Trophoblast cell (in vitro differentiated cells and primary cell): ENCODE data around the gene GSG1L.

Source experiments
- DNase-seq, 2 donors: peaks; one replicate each; pipeline ENCODE4 v3.0.0-alpha.2; 2016
- H2AFZ ChIP-seq: 2 replicates; pipeline ENCODE4 v1.6.1; 2013; ENCODE audit warnings: low read length, moderate library complexity, mild to moderate bottlenecking; ENCODE audit not compliant: insufficient read depth, poor library complexity
- H2AK5ac ChIP-seq: 2 replicates; pipeline ENCODE4 v1.6.1; 2013; ENCODE audit warnings: mild to moderate bottlenecking, low read length
- H2BK120ac ChIP-seq: 2 replicates; pipeline ENCODE4 v1.6.1; 2013; ENCODE audit warnings: low read length, mild to moderate bottlenecking, moderate library complexity; ENCODE audit not compliant: insufficient read depth, poor library complexity
- H2BK12ac ChIP-seq: 2 replicates; pipeline ENCODE4 v1.6.1; 2013; ENCODE audit warnings: mild to moderate bottlenecking, low read length, moderate library complexity
- H2BK5ac ChIP-seq: 2 replicates; pipeline ENCODE4 v1.6.1; 2013; ENCODE audit warnings: low read length, low read depth, moderate library complexity, mild to moderate bottlenecking; ENCODE audit not compliant: poor library complexity
- H3K14ac ChIP-seq: 2 replicates; pipeline ENCODE4 v1.6.1; 2013; ENCODE audit warnings: mild to moderate bottlenecking, low read length
- H3K18ac ChIP-seq: 2 replicates; pipeline ENCODE4 v1.6.1; 2013; ENCODE audit warnings: mild to moderate bottlenecking, low read length
- H3K23ac ChIP-seq: 2 replicates; pipeline ENCODE4 v1.6.1; 2013; ENCODE audit warnings: low read length
- H3K27ac ChIP-seq: 2 replicates; pipeline ENCODE4 v1.5.1; 2013; ENCODE audit warnings: low read depth, mild to moderate bottlenecking, inconsistent platforms, low read length, moderate library complexity
- H3K27me3 ChIP-seq: 2 replicates; pipeline ENCODE4 v1.6.1; 2013; ENCODE audit warnings: inconsistent platforms, mild to moderate bottlenecking, low read length, moderate library complexity; ENCODE audit not compliant: insufficient read depth
- H3K36me3 ChIP-seq, 2 experiments: 1 replicate in 1 of 2; 2 replicates in 1 of 2; pipeline ENCODE4 v1.6.1; 2013; ENCODE audit warnings: low read length in 2 of 2, mild to moderate bottlenecking in 2 of 2, moderate library complexity in 1 of 2; ENCODE audit not compliant: insufficient read depth in 2 of 2, control insufficient read depth in 1 of 2
- H3K4ac ChIP-seq: 2 replicates; pipeline ENCODE4 v1.6.1; 2013; ENCODE audit warnings: low read depth, mild to moderate bottlenecking, low read length, moderate library complexity
- H3K4me1 ChIP-seq, 2 experiments: 1 replicate in 1 of 2; 2 replicates in 1 of 2; pipeline ENCODE4 v1.6.1; 2013; ENCODE audit warnings: low read length in 2 of 2, mild to moderate bottlenecking in 2 of 2, moderate library complexity in 1 of 2; ENCODE audit not compliant: insufficient read depth in 2 of 2, control insufficient read depth in 1 of 2
- H3K4me2 ChIP-seq: 2 replicates; pipeline ENCODE4 v1.6.1; 2013; ENCODE audit warnings: inconsistent platforms, mild to moderate bottlenecking, low read length, moderate library complexity
- H3K4me3 ChIP-seq: 2 replicates; pipeline ENCODE4 v1.5.1; 2013; ENCODE audit warnings: mild to moderate bottlenecking, low read depth, low read length, inconsistent platforms
- H3K79me1 ChIP-seq: one replicate; pipeline ENCODE4 v1.6.1; 2013; ENCODE audit warnings: low read length
- H3K79me2 ChIP-seq: 2 replicates; pipeline ENCODE4 v1.6.1; 2013; ENCODE audit warnings: low read length, mild to moderate bottlenecking; ENCODE audit not compliant: control insufficient read depth, insufficient read depth, poor library complexity
- H3K9ac ChIP-seq: 2 replicates; pipeline ENCODE4 v1.6.1; 2013; ENCODE audit warnings: mild to moderate bottlenecking, low read length
- H3K9me3 ChIP-seq: 2 replicates; pipeline ENCODE4 v1.6.1; 2013; ENCODE audit warnings: low read depth, mild to moderate bottlenecking, control low read depth, inconsistent platforms, low read length; ENCODE audit not compliant: insufficient read depth
- H4K12ac ChIP-seq: 2 replicates; pipeline ENCODE4 v1.6.1; 2013; ENCODE audit warnings: low read depth, mild to moderate bottlenecking, low read length, moderate library complexity
- H4K8ac ChIP-seq: 2 replicates; pipeline ENCODE4 v1.6.1; 2013; ENCODE audit warnings: low read depth, mild to moderate bottlenecking, low read length, moderate library complexity
- H4K91ac ChIP-seq: one replicate; pipeline ENCODE4 v1.6.1; 2013; ENCODE audit warnings: low read depth, mild to moderate bottlenecking, low read length, moderate library complexity
- WGBS: extraction: QIAGEN DNeasy Blood & Tissue Kit; methylation state at CpG from one replicate; pipeline ENCODE4 v1.1.7; 2013; ENCODE audit warnings: missing lambda C conversion rate; ENCODE audit not compliant: insufficient read length, insufficient coverage; ENCODE audit errors: extremely low coverage; 5-methylcytosine and 5-hydroxymethylcytosine counted together

GSG1L gene

GRCh38 chr16:27928542-27928941, 135.0 kb downstream of the GSG1L start:
- WGBS = no CpG with 5 or more reads among the region's 6 CpGs
- Histone ChIP-seq H3K4ac (no peak overlapping the region), H3K9me3 (peaks cover 8% of the 10 kb centered on the region), H3K18ac (no peak overlapping the region), H3K23ac (no peak overlapping the region), H2BK120ac (no peak overlapping the region), H3K4me1 (no peaks in the 10 kb centered on the region), H2BK5ac (no peak overlapping the region), H3K9ac (no peak overlapping the region), H4K91ac (no peak overlapping the region), H3K27ac (no peak overlapping the region), H3K4me3 (no peak overlapping the region), H2BK12ac (no peak overlapping the region), H3K79me2 (no peaks in the 10 kb centered on the region), H3K14ac (no peak overlapping the region), H3K79me1 (no peaks in the 10 kb centered on the region), H4K8ac (no peak overlapping the region), H4K12ac (no peak overlapping the region), H3K36me3 (no peaks in the 10 kb centered on the region), H2AK5ac (no peak overlapping the region), H3K27me3 (no peaks in the 10 kb centered on the region), H2AFZ (no peak overlapping the region), H3K4me2 (no peak overlapping the region)
- no peak for DNase-seq

GRCh38 chr16:27927266-27927901, 136.1 kb downstream of the GSG1L start:
- Histone ChIP-seq H3K4me2 (no peak overlapping the region), H2BK120ac (no peak overlapping the region), H3K36me3 (no peaks in the 10 kb centered on the region), H4K12ac (no peak overlapping the region), H3K4me1 (no peaks in the 10 kb centered on the region), H2BK5ac (no peak overlapping the region), H3K23ac (no peak overlapping the region), H2BK12ac (no peak overlapping the region), H3K9ac (no peak overlapping the region), H3K4ac (no peak overlapping the region), H3K79me2 (no peaks in the 10 kb centered on the region), H3K4me3 (no peak overlapping the region), H3K79me1 (no peaks in the 10 kb centered on the region), H4K8ac (no peak overlapping the region), H2AK5ac (no peak overlapping the region), H3K14ac (no peak overlapping the region), H2AFZ (no peak overlapping the region), H3K18ac (no peak overlapping the region), H4K91ac (no peak overlapping the region), H3K9me3 (peaks cover 3% of the 10 kb centered on the region), H3K27ac (no peak overlapping the region), H3K27me3 (no peaks in the 10 kb centered on the region)
- no CpG with 5 or more reads among the region's 13 CpGs for WGBS
- no peak for DNase-seq

- Histone ChIP-seq H3K18ac (no peak overlapping the region), H4K8ac (no peak overlapping the region), H3K9ac (no peak overlapping the region), H3K4me1 (no peaks in the 10 kb centered on the region), H3K4ac (no peak overlapping the region), H3K9me3 (peaks cover 1% of the 10 kb centered on the region), H3K4me2 (no peak overlapping the region), H4K12ac (no peak overlapping the region), H3K4me3 (no peak overlapping the region), H2AFZ (no peak overlapping the region), H3K14ac (no peak overlapping the region), H3K27me3 (no peaks in the 10 kb centered on the region), H2BK5ac (no peak overlapping the region), H3K36me3 (no peaks in the 10 kb centered on the region), H3K23ac (no peak overlapping the region), H2AK5ac (no peak overlapping the region), H2BK12ac (no peak overlapping the region), H3K79me2 (no peaks in the 10 kb centered on the region), H2BK120ac (no peak overlapping the region), H4K91ac (no peak overlapping the region), H3K79me1 (no peaks in the 10 kb centered on the region), H3K27ac (no peak overlapping the region)
- WGBS = no CpG with 5 or more reads among the region's 9 CpGs
- DNase-seq = no peak
These were observed 137.9 kb downstream of the GSG1L start for GRCh38 chr16:27925612-27926011.

- no peak for DNase-seq
- Histone ChIP-seq H3K4me2 (no peak overlapping the region), H3K18ac (no peak overlapping the region), H2BK120ac (no peak overlapping the region), H3K4me3 (no peak overlapping the region), H2AK5ac (no peak overlapping the region), H4K91ac (no peak overlapping the region), H3K4me1 (no peaks in the 10 kb centered on the region), H3K9ac (no peak overlapping the region), H2BK12ac (no peak overlapping the region), H3K9me3 (peaks cover 1% of the 10 kb centered on the region), H3K79me2 (no peaks in the 10 kb centered on the region), H3K27me3 (no peaks in the 10 kb centered on the region), H3K27ac (no peak overlapping the region), H3K14ac (no peak overlapping the region), H3K23ac (no peak overlapping the region), H2AFZ (no peak overlapping the region), H2BK5ac (no peak overlapping the region), H4K8ac (no peak overlapping the region), H4K12ac (no peak overlapping the region), H3K4ac (no peak overlapping the region), H3K79me1 (no peaks in the 10 kb centered on the region), H3K36me3 (no peaks in the 10 kb centered on the region)
- no CpG with 5 or more reads among the region's 4 CpGs for WGBS
These were observed 138.9 kb downstream of the GSG1L start for GRCh38 chr16:27924411-27925118.
